ENCODE data around the gene LLGL2.

The LLGL2 gene

DNA sequence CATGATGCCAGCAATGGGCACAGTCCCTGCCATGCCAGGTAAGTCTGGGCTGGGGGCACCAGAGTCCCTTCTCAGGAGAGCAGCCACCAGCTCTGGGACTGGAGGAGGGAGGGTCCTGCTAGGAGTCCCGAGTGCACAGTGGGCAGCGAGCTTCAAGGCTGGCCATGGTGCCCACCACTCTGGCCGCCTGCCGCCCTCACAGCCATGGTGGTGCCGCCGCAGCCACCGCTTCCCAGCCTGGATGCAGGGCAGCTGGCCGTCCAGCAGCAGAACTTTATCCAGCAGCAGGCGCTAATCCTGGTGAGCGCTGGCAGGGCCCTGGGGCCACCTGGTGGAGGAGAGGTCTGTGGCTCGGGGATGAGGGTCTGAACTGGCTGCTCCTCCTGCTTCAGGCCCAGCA lies 89.8 kb downstream of the LLGL2 start:
- no peak overlapping the region for H3K4me3 ChIP-seq (ENCODE audit: severe bottlenecking)
- H3K27me3 ChIP-seq (ENCODE audit: insufficient read depth, poor library complexity, severe bottlenecking) = no peaks in the 10 kb centered on the region
- TF ChIP-seq, protein P1, sequence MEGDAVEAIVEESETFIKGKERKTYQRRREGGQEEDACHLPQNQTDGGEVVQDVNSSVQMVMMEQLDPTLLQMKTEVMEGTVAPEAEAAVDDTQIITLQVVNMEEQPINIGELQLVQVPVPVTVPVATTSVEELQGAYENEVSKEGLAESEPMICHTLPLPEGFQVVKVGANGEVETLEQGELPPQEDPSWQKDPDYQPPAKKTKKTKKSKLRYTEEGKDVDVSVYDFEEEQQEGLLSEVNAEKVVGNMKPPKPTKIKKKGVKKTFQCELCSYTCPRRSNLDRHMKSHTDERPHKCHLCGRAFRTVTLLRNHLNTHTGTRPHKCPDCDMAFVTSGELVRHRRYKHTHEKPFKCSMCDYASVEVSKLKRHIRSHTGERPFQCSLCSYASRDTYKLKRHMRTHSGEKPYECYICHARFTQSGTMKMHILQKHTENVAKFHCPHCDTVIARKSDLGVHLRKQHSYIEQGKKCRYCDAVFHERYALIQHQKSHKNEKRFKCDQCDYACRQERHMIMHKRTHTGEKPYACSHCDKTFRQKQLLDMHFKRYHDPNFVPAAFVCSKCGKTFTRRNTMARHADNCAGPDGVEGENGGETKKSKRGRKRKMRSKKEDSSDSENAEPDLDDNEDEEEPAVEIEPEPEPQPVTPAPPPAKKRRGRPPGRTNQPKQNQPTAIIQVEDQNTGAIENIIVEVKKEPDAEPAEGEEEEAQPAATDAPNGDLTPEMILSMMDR (IDR thresholded peaks at IDR 0.05; ENCODE audit: poor library complexity, severe bottlenecking) = no peak
- no peak overlapping the region for H3K27ac ChIP-seq (ENCODE audit: poor library complexity, severe bottlenecking)
- no peaks in the 10 kb centered on the region for H3K9me3 ChIP-seq (ENCODE audit: severe bottlenecking)
- no peaks in the 10 kb centered on the region for H3K36me3 ChIP-seq (ENCODE audit: low read depth)
- peaks cover 5% of the 10 kb centered on the region for H3K4me1 ChIP-seq (ENCODE audit: insufficient read depth, poor library complexity, severe bottlenecking)
- DNase-seq (ENCODE audit: low spot score) (no peak), ATAC-seq (ENCODE audit: low read depth) (no peak)

DNA sequence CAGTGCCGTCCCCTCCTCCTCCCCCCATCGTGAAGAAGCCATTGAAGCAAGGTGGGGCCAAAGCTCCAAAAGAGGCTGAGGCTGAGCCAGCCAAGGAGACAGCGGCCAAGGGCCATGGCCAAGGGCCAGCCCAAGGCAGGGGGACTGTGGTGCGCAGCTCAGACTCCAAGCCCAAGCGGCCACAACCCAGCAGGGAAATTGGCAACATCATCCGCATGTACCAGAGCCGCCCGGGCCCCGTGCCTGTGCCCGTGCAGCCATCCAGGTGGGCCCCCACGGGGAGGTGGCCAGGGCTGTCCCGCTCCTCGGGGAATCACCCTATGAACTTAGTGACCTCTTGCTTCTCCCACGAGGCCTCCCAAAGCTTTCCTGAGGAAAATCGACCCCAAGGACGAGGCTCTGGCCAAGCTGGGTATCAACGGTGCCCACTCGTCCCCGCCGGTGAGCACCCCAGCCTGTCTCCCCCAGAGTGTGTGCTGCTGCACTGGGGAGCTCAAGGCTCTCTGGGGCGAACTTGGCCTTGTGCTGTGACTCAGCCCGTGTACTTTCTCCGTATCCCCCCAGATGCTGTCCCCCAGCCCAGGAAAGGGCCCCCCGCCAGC lies 91.1 kb downstream of the LLGL2 start:
- Histone ChIP-seq H3K9me3 (ENCODE audit: severe bottlenecking) (no peaks in the 10 kb centered on the region), H3K4me1 (ENCODE audit: insufficient read depth, poor library complexity, severe bottlenecking) (no peaks in the 10 kb centered on the region), H3K36me3 (ENCODE audit: low read depth) (no peaks in the 10 kb centered on the region), H3K4me3 (ENCODE audit: severe bottlenecking) (no peak overlapping the region), H3K27me3 (ENCODE audit: insufficient read depth, poor library complexity, severe bottlenecking) (no peaks in the 10 kb centered on the region), H3K27ac (ENCODE audit: poor library complexity, severe bottlenecking) (no peak overlapping the region)
- DNase-seq (ENCODE audit: low spot score) (no peak), ATAC-seq (ENCODE audit: low read depth) (no peak)
- TF ChIP-seq, protein P1 (IDR thresholded peaks at IDR 0.05; ENCODE audit: poor library complexity, severe bottlenecking) = no peak

DNA sequence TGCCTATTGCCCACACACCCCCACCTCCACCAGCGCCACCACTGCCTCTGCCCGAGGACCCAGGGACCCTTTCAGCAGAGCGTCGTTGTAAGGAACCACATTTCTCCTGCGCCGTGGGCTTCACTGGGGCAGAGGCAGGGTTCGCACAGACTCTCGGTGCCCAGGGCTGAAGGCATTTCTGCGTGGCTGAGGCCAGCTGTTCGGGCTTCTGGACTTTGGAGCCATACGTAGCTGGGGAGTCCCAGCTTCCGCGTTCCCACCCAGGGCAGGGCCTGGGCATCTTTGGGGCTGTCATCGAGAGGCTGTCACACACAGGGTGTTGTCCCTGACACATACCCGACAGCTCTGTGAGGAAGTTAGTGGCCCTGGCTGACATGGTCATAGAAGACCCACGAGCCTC lies 91.7 kb downstream of the LLGL2 start:
- ATAC-seq (ENCODE audit: low read depth) (no peak), DNase-seq (ENCODE audit: low spot score) (no peak)

DNA sequence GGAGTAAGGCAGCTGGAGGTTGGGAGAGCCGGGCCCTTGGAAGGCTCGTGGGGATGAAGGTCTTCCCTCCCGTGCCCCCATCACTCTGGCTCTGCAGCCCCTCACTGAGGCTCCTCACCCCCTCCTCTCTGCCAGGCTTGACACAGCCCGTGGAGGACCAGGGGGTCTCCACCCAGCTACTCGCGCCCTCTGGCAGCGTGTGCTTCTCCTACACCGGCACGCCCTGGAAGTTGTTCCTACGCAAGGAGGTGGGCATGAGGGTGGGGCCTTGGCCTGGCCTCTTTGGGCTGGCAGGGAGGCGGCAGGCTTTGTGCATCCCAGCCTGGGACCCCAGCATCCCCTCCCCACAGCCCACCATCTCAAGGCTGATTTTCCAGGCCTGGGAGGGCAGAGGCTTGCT lies 92.2 kb downstream of the LLGL2 start:
- TF ChIP-seq, protein P1 (IDR thresholded peaks at IDR 0.05; ENCODE audit: poor library complexity, severe bottlenecking) = no peak
- no peaks in the 10 kb centered on the region for H3K4me1 ChIP-seq (ENCODE audit: insufficient read depth, poor library complexity, severe bottlenecking)
- no peaks in the 10 kb centered on the region for H3K27me3 ChIP-seq (ENCODE audit: insufficient read depth, poor library complexity, severe bottlenecking)
- no peaks in the 10 kb centered on the region for H3K9me3 ChIP-seq (ENCODE audit: severe bottlenecking)
- H3K36me3 ChIP-seq (ENCODE audit: low read depth) = no peaks in the 10 kb centered on the region
- DNase-seq (ENCODE audit: low spot score) (no peak), ATAC-seq (ENCODE audit: low read depth) (no peak)
- no peak overlapping the region for H3K27ac ChIP-seq (ENCODE audit: poor library complexity, severe bottlenecking)
- H3K4me3 ChIP-seq (ENCODE audit: severe bottlenecking) = no peak overlapping the region

More for the DNA sequence above, 91.7 kb downstream of the LLGL2 start:
- TF ChIP-seq, protein P1 (IDR thresholded peaks at IDR 0.05; ENCODE audit: poor library complexity, severe bottlenecking) = no peak
- no peak overlapping the region for H3K4me3 ChIP-seq (ENCODE audit: severe bottlenecking)
- H3K4me1 ChIP-seq (ENCODE audit: insufficient read depth, poor library complexity, severe bottlenecking) = no peaks in the 10 kb centered on the region
- H3K27ac ChIP-seq (ENCODE audit: poor library complexity, severe bottlenecking) = no peak overlapping the region
- H3K36me3 ChIP-seq (ENCODE audit: low read depth) = no peaks in the 10 kb centered on the region
- H3K9me3 ChIP-seq (ENCODE audit: severe bottlenecking) = no peaks in the 10 kb centered on the region
- no peaks in the 10 kb centered on the region for H3K27me3 ChIP-seq (ENCODE audit: insufficient read depth, poor library complexity, severe bottlenecking)

Data from RWPE2 (cell line).